Nephron progenitor cell (in vitro differentiated cells): Measurements from ENCODE around the gene PRODH2.

Experiments
- DNase-seq: peaks from one replicate; pipeline ENCODE4 v3.0.0; 2021
- H3K27ac Mint-ChIP-seq: 2 replicates; pipeline ENCODE4 v1.8.0; 2021; ENCODE audit warnings: mild to moderate bottlenecking, moderate library complexity, mixed read lengths
- H3K27me3 Mint-ChIP-seq: 2 replicates; pipeline ENCODE4 v1.8.0; 2021; ENCODE audit warnings: mild to moderate bottlenecking, low read depth, mixed read lengths; ENCODE audit not compliant: poor library complexity
- H3K36me3 Mint-ChIP-seq: 2 replicates; pipeline ENCODE4 v1.8.0; 2021; ENCODE audit warnings: low read depth, mixed read lengths
- H3K4me1 Mint-ChIP-seq: 2 replicates; pipeline ENCODE4 v1.8.0; 2021; ENCODE audit warnings: mixed read lengths
- H3K4me3 Mint-ChIP-seq: 2 replicates; pipeline ENCODE4 v1.8.0; 2021; ENCODE audit warnings: mild to moderate bottlenecking, moderate library complexity, mixed read lengths
- H3K9me3 Mint-ChIP-seq: 2 replicates; pipeline ENCODE4 v1.8.0; 2021; ENCODE audit warnings: mild to moderate bottlenecking, moderate library complexity, mixed read lengths
- TF ChIP-seq, protein P1 (sequence below): fragments of 200-600 bp; sonication (generic); IDR thresholded peaks from 2 replicates; pipeline ENCODE4 v1.5.0; 2021; ENCODE audit warnings: antibody characterized with exemption

The PRODH2 gene

DNA sequence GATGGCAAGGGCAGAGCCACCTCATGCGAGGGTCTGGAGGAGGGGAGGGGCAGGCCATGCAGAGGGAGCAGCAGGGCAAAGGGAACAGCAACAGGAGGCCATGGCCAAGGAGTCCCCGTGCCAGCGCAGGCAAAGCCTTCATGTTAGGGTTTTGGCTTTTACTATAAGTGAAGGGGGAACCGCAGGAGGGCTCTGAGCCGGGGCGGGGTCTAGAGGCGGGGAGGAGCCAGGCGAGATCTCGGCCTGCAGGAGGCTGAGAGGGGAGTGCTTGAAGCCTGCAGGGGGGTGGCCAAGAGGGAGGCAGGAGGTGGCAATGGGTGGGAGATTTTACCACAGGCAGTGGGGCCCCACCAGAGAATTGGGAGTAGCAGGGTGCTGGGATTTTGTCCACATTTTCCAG, 31.0 kb downstream of the PRODH2 start:
- TF ChIP-seq, protein P1, sequence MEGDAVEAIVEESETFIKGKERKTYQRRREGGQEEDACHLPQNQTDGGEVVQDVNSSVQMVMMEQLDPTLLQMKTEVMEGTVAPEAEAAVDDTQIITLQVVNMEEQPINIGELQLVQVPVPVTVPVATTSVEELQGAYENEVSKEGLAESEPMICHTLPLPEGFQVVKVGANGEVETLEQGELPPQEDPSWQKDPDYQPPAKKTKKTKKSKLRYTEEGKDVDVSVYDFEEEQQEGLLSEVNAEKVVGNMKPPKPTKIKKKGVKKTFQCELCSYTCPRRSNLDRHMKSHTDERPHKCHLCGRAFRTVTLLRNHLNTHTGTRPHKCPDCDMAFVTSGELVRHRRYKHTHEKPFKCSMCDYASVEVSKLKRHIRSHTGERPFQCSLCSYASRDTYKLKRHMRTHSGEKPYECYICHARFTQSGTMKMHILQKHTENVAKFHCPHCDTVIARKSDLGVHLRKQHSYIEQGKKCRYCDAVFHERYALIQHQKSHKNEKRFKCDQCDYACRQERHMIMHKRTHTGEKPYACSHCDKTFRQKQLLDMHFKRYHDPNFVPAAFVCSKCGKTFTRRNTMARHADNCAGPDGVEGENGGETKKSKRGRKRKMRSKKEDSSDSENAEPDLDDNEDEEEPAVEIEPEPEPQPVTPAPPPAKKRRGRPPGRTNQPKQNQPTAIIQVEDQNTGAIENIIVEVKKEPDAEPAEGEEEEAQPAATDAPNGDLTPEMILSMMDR = no peak
- H3K9me3 Mint-ChIP-seq = no peaks in the 10 kb centered on the region

GRCh38 chr19:35780717-35781116, 31.9 kb downstream of the PRODH2 start:
- Mint-ChIP-seq H3K36me3 (peaks cover 27% of the 10 kb centered on the region), H3K9me3 (no peaks in the 10 kb centered on the region), H3K27ac (no peak overlapping the region), H3K27me3 (peaks cover 18% of the 10 kb centered on the region), H3K4me1 (peaks cover 34% of the 10 kb centered on the region), H3K4me3 (no peak overlapping the region)
- TF ChIP-seq, protein P1 = no peak
- no peak for DNase-seq

More for the DNA sequence above, 31.0 kb downstream of the PRODH2 start:
- peaks cover 18% of the 10 kb centered on the region for H3K27me3 Mint-ChIP-seq
- DNase-seq = no peak
- H3K4me1 Mint-ChIP-seq = peaks cover 27% of the 10 kb centered on the region
- H3K4me3 Mint-ChIP-seq = no peak overlapping the region
- peaks cover 28% of the 10 kb centered on the region for H3K36me3 Mint-ChIP-seq
- no peak overlapping the region for H3K27ac Mint-ChIP-seq

DNA sequence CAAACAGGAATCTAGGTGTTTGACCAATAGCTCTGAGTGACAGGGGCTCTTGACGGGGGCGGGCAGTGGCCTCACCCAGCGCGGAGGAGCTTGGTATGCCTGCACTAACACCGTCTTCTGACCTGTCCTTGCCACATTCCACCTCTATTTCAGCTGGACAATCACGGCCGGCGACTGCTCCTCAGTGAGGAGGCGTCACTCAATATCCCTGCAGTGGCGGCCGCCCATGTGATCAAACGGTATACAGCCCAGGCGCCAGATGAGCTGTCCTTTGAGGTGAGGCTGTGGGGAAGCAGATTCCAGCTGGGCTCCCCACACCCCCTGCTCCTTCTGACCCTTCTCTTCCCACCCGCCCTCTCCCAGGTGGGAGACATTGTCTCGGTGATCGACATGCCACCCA, 32.6 kb downstream of the PRODH2 start:
- Mint-ChIP-seq H3K4me3 (no peak overlapping the region), H3K36me3 (peaks cover 24% of the 10 kb centered on the region), H3K4me1 (peaks cover 36% of the 10 kb centered on the region), H3K27ac (no peak overlapping the region), H3K9me3 (no peaks in the 10 kb centered on the region), H3K27me3 (peaks cover 18% of the 10 kb centered on the region)
- no peak for DNase-seq
- TF ChIP-seq, protein P1 = no peak

- Mint-ChIP-seq H3K4me1 (peaks cover 46% of the 10 kb centered on the region), H3K27me3 (peaks cover 18% of the 10 kb centered on the region), H3K4me3 (no peak overlapping the region), H3K27ac (no peak overlapping the region), H3K36me3 (peaks cover 24% of the 10 kb centered on the region), H3K9me3 (no peaks in the 10 kb centered on the region)
- DNase-seq = no peak
- TF ChIP-seq, protein P1 = no peak
Observed at GRCh38 chr19:35779033-35779432, 33.6 kb downstream of the PRODH2 start.

- no peak for DNase-seq
- H3K4me1 Mint-ChIP-seq = peaks cover 36% of the 10 kb centered on the region
- H3K36me3 Mint-ChIP-seq = peaks cover 19% of the 10 kb centered on the region
- H3K27ac Mint-ChIP-seq = no peak overlapping the region
- H3K9me3 Mint-ChIP-seq = no peaks in the 10 kb centered on the region
- peak overlapping the region; percentile 89 for H3K4me3 Mint-ChIP-seq
- peaks cover 10% of the 10 kb centered on the region for H3K27me3 Mint-ChIP-seq
- TF ChIP-seq, protein P1 = no peak
Observed at GRCh38 chr19:35777961-35778360, 34.7 kb downstream of the PRODH2 start.

DNA sequence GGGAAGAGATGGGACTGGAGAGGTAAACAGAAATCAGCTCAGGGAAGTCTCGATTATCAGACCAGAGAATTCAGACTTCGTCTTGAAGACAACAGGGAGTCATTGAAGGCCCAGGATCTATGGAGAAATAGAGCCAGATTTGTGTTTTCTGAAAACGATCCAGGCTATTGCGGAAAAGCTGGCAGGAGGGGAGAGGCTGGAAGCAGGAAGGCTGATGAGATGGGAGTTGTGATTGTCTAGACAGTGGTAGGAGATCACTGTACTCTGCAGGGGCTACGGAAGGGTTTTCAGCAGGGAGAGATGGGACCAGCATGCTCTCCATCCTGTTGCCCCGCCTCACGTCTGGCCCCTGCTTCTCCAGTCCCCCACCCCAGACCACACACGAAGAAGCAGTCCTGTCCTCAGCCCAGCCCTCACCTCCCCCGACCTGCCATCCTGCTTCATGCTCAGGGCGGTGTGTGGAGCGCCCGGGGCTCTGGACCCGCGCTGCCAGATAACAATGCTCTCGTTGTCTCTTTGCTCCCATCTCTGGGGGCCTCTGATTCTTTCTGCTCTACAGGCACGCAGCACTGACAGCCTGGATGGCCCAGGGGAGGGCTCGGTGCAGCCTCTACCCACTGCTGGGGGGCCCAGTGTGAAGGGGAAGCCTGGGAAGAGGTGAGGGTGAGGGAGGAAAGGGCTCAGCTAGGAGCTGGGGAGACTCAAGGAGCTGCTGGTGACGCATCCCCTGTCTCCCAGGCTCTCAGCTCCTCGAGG, 35.4 kb downstream of the PRODH2 start:
- no peak for DNase-seq
- Mint-ChIP-seq H3K36me3 (peaks cover 12% of the 10 kb centered on the region), H3K9me3 (no peaks in the 10 kb centered on the region)

More for the DNA sequence above, 35.4 kb downstream of the PRODH2 start:
- TF ChIP-seq, protein P1 = no peak
- H3K4me1 Mint-ChIP-seq = peaks cover 33% of the 10 kb centered on the region
- H3K4me3 Mint-ChIP-seq = peak overlapping the region; percentile 89
- H3K27me3 Mint-ChIP-seq = peaks cover 10% of the 10 kb centered on the region
- peak overlapping the region; percentile 24 for H3K27ac Mint-ChIP-seq
